GM12891 (cell line): ENCODE measurements around the gene VPS18.

Source experiments
- DNase-seq: peaks from one replicate; pipeline ENCODE4 v3.0.0; 2011; ENCODE audit warnings: low spot score; ENCODE audit not compliant: insufficient read length
- FAIRE-seq: peaks from 2 replicates; lab custom pipeline; 2011; peaks lifted over from hg19 to GRCh38; lab: Jason Lieb, UNC
- PAX5 ChIP-seq: IDR thresholded peaks from 2 replicates; pipeline ENCODE4 v1.6.1; 2011; ENCODE audit warnings: low read length, moderate library complexity, mild to moderate bottlenecking; ENCODE audit not compliant: insufficient read depth, severe bottlenecking
- POLR2A ChIP-seq: IDR thresholded peaks from 2 replicates; pipeline ENCODE4 v1.6.1; 2011; ENCODE audit warnings: low read depth, low read length, control low read depth
- POLR2AphosphoS5 ChIP-seq: IDR thresholded peaks from 2 replicates; pipeline ENCODE4 v1.6.1; 2011; ENCODE audit warnings: low read depth, low read length, control low read depth
- POU2F2 ChIP-seq: IDR thresholded peaks from 2 replicates; pipeline ENCODE4 v1.6.1; 2011; ENCODE audit warnings: low read depth, mild to moderate bottlenecking, control low read depth, low read length, moderate library complexity
- SPI1 ChIP-seq: IDR thresholded peaks from 2 replicates; pipeline ENCODE4 v1.6.1; 2011; ENCODE audit warnings: low read depth, low read length, control low read depth
- TAF1 ChIP-seq: IDR thresholded peaks from 2 replicates; pipeline ENCODE4 v1.6.1; 2011; ENCODE audit warnings: low read depth, low read length, control low read depth

VPS18 gene

GRCh38 chr15:40906991-40907802 lies 12.9 kb downstream of the VPS18 start:
- no peak for DNase-seq

GRCh38 chr15:40908095-40908494 lies 13.8 kb downstream of the VPS18 start:
- TF ChIP-seq TAF1, result no peak
- TF ChIP-seq SPI1, result no peak
- TF ChIP-seq POLR2AphosphoS5, result no peak
- TF ChIP-seq POLR2A, result no peak
- TF ChIP-seq PAX5, result no peak
- no peak for TF ChIP-seq POU2F2
- no peak for FAIRE-seq
- no peak for DNase-seq

More at GRCh38 chr15:40906991-40907802, 12.9 kb downstream of the VPS18 start:
- FAIRE-seq, result peak; percentile 72
- no peak for TF ChIP-seq POU2F2
- peak; percentile 34; the same call in 1 of the 2 replicates for TF ChIP-seq SPI1
- no peak for TF ChIP-seq TAF1

- TF ChIP-seq POLR2A (no peak), TAF1 (no peak), PAX5 (no peak), SPI1 (no peak), POLR2AphosphoS5 (no peak), POU2F2 (no peak)
- FAIRE-seq, result no peak
Measured at GRCh38 chr15:40909662-40910630, 15.7 kb downstream of the VPS18 start.

GRCh38 chr15:40911141-40911540 lies 16.9 kb downstream of the VPS18 start:
- DNase-seq, result no peak
- TF ChIP-seq POU2F2 (no peak), POLR2AphosphoS5 (no peak), POLR2A (no peak), SPI1 (no peak), PAX5 (no peak), TAF1 (no peak)
- FAIRE-seq, result no peak

More at GRCh38 chr15:40909662-40910630, 15.7 kb downstream of the VPS18 start:
- no peak for DNase-seq

GRCh38 chr15:40911693-40912092 lies 17.4 kb downstream of the VPS18 start:
- no peak for FAIRE-seq
- DNase-seq, result no peak

GRCh38 chr15:40912478-40912877 lies 18.2 kb downstream of the VPS18 start:
- DNase-seq, result no peak
- TF ChIP-seq TAF1 (no peak), POU2F2 (no peak), POLR2A (no peak)
- FAIRE-seq, result peak; percentile 23

More at GRCh38 chr15:40911693-40912092, 17.4 kb downstream of the VPS18 start:
- no peak for TF ChIP-seq POLR2A
- no peak for TF ChIP-seq PAX5
- TF ChIP-seq SPI1, result no peak
- TF ChIP-seq TAF1, result no peak
- TF ChIP-seq POU2F2, result no peak
- TF ChIP-seq POLR2AphosphoS5, result no peak

GRCh38 chr15:40914013-40914412 lies 19.8 kb downstream of the VPS18 start:
- TF ChIP-seq POU2F2 (no peak), TAF1 (no peak), POLR2A (no peak), SPI1 (no peak), POLR2AphosphoS5 (no peak), PAX5 (no peak)
- DNase-seq, result no peak
- FAIRE-seq, result peak; percentile 91

- DNase-seq, result no peak
- TF ChIP-seq TAF1 (no peak), POLR2A (no peak), SPI1 (no peak)
- FAIRE-seq, result no peak
Measured at GRCh38 chr15:40914486-40914885, 20.2 kb downstream of the VPS18 start.

- no peak for FAIRE-seq
- TF ChIP-seq POU2F2 (no peak), POLR2A (no peak), SPI1 (no peak), PAX5 (no peak), POLR2AphosphoS5 (no peak), TAF1 (no peak)
- no peak for DNase-seq
Measured at GRCh38 chr15:40915116-40915661, 20.9 kb downstream of the VPS18 start.
